ENCODE results near the gene NF2.
"Not testable (repeated sequence)": the region's sequence is repeated elsewhere in the genome, so short reads cannot be mapped to it uniquely, and the experiment has no call there.

The NF2 gene

DNA sequence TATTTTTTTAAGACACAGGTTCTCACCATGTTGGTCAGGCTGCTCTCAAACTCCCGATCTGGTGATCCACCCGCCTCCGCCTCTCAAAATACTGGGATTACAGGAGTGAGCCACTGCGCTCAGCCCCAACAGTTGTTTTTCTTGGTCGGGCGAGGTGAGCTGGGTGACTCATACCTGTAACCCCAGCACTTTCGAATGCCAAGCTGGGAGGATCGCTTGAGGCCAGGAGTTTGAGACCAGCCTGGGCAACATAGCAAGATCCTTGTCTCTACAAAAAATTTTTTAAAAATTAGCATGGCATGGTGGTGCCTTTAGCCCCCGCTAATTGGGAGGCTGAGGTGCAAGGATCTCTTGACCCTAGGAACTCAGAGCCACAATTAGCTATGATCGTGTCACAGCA lies 7.0 kb upstream of the NF2 start:
- no peak for DNase-seq (ENCODE audit: low read depth in 3 of 3)

DNA sequence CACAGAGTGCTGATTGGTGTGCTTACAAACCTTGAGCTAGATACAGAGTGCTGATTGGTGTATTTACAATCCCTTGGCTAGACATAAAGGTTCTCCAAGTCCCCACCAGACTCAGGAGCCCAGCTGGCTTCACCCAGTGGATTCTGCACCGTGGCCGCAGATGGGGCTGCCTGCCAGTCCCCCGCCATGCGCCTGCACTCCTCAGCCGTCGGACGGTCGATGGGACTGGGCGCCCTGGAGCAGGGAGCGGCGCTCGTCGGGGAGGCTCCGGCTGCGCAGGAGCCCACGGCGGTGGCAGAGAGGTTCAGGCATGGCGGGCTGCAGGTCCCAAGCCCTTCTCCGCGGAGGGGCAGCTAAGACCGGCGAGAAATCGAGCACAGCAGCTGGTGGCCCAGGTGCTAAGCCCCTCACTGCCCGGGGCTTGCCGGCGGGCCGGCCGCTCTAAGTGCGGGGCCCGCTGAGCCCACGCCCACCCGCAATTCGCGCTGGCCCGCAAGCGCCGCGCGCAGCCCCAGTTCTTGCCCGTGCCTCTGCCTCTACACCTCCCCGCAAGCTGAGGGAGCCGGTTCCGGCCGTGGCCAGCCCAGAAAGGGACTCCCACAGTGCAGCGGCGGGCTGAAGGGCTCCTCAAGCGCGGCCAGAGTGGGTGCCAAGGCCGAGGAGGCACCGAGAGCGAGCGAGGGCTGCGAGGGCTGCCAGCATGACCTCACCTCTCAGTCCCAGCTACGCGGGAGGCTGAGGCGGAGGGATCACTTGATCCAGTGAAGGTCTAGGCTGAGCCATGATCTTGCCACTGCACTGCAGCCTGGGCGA lies 5.4 kb upstream of the NF2 start:
- DNase-seq (ENCODE audit: low read depth in 3 of 3) = not testable (repeated sequence)

DNA sequence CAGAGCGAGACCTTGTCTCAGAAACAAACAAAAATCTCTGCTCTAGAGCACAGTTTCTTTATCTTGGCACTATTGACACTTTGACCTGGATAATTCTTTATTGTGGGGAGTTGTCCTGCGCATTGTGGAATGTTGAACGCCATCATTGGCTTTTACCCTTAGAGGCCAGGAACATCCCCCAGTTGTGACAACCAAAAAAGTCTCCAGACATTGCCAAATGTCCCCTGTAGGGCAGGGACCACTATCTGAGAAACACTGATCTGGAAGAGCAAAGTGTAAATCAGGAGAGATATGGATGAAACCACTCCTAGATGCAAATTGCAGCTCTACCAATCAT lies 4.8 kb upstream of the NF2 start:
- DNase-seq (ENCODE audit: low read depth in 3 of 3) = no peak

DNA sequence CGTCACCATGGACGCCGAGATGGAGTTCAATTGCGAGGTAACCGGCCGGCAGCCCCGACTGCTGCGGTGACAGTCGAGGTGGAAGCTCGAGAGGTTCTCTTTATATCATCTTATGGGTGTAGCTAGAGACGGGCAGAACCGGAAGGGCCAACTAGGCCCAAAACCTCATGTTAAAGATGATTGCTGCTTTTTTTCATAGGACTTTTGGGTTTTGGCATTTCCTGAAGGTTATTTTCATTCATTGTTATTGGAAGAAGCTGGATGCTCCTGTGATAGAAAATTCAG lies 585 bp downstream of the NF2 start:
- DNase-seq (ENCODE audit: low read depth in 3 of 3) = no peak

DNA sequence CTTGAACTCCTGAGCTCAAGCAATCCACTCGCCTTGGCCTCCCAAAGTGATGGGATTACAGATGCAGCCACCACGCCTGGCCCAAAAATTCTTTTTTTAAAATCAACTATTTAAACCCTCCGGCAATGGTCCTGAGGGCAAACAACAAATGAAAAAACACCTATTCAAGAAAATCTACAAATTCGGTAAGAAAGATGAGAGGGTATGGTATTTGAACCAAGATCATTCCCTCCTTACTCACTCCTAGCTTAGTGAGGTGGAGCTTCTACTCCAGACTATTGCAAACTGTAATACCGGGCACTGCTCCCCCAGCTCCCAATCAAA lies 2.1 kb downstream of the NF2 start:
- no peak for DNase-seq (ENCODE audit: low read depth in 3 of 3)

DNA sequence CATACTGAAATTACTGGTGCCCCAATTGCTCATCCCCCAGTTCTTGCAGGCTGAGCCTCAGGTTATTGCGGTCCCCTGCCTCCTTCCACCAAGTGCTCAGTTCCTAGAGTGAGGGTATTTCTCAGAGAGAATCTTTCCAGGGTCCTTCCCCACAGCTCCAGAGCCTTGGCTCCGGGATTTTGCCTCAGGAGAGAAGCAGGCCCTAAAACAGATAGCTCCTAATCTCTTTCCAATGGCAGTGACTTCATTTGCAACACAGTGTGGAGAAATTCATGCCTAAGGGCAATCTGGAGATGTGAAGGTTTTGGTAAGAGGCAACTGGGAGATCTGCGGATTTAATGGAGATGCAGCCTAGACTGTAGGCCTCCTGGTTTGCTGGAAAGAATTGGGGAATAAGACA lies 2.9 kb downstream of the NF2 start:
- DNase-seq (ENCODE audit: low read depth in 3 of 3) = no peak

DNA sequence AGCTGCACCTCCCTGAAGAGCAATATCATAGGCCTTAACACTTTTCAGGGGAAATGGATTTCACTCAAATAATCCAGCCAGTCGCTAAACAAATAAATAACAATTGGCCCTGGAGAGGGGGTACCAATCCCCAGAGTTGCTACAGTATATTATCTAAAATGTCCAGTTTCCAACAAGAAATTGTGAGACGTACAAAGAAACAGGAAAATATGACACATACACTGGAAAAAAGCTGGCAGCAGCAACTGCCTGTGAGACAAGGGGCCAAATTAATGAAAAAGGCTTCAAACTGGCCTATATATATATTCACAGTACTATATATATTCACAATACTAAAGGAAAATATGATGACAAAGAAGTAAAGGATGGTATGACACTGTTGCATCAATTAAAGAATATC lies 4.0 kb downstream of the NF2 start:
- DNase-seq (ENCODE audit: low read depth in 3 of 3) = no peak

DNA sequence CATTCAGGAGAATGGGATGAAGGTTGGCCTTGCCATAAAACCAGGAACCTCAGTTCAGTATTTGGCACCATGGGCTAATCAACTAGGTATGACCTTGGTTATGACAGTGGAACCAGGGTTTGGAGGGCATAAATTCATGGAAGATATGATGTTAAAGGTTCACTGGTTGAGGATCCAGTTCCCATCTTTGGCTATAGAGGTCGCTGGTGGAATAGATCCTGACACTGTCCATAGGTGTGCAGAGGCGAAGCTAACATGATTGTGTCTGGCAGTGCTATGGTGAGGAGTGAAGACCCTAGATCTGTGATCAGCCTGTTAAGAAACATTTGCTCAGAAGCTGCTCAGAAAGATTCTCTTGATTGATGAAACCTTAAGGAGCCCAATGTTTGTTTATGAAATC lies 5.7 kb downstream of the NF2 start:
- no peak for DNase-seq (ENCODE audit: low read depth in 3 of 3)

DNA sequence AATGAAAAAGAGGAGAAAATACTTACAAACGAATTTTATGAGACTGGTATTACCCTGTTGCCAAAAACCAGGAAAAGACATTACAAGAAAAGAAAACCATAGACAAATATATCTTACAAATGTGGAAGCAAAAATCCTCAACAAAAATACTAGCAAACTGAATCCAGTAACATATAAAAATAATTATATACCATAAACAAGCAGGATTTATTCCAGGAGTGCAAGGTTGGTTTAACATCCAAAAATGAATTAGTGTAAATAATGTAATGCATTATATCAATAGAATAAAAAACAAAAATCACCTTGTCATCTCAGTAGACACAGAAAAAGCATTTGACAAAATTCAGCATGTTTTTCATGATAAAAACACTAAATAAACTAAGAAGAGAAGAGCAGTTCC lies 7.3 kb downstream of the NF2 start:
- no peak for DNase-seq (ENCODE audit: low read depth in 3 of 3)

DNA sequence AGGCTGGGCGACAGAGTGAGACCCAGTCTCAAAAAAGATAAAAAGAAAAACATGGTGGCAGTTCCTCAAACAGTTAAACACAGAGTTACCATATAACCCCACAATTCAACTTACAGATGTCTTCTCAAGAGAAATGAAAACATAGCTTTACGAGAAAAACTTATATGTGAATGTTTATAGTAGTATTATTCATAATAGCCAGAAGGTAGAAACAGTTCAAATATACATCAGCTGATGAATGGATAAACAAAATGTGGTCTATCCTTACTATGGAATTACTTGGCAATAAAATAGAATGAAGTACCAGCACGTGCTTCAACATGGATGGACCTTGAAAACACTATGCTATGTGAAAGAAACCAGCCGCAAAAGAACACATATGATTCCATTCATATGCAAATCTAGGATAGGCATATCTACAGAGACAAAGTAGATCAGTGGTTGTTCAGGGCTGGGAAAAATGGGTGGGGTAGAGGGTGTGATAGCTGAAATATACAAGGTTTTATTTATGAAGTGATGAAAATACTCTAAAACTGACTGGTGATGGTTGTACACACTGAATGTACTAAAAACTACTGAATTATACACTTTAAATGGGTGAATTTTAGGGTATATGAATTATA lies 12.4 kb downstream of the NF2 start:
- DNase-seq (ENCODE audit: low read depth in 3 of 3) = no peak

DNA sequence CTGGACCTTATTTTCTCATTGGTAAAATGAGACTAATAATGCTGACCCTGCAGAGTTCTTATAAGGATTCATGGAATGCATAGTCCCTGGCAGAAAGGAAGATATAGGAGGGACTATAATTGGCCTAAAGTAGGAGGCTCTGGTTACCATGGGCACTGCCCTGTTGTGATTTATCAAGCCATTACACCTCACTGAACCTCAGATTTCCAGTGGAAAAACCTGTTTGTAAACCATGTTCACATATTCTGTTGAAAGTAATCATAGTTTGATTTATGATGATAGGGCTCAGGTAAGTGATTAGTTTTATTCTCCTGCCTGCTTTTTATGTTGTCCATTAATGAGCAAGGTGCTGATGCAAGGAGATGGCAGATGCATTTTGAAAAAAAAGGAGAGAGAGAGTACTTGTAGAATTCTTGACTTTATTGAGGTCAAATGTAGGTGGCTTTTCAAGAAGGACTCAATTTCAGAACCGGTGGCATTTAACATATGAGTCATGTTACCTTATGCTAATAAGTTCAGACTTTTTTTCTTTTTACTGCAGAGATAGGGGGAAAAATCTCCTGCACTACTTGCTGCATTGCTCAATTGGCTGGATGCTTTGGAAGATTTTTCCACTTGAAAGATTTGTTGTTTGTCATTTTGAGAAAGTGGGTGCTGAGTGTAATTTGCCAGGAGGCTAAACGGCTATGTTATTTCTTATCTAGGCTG lies 14.6 kb downstream of the NF2 start:
- no peak for DNase-seq (ENCODE audit: low read depth in 3 of 3)

DNA sequence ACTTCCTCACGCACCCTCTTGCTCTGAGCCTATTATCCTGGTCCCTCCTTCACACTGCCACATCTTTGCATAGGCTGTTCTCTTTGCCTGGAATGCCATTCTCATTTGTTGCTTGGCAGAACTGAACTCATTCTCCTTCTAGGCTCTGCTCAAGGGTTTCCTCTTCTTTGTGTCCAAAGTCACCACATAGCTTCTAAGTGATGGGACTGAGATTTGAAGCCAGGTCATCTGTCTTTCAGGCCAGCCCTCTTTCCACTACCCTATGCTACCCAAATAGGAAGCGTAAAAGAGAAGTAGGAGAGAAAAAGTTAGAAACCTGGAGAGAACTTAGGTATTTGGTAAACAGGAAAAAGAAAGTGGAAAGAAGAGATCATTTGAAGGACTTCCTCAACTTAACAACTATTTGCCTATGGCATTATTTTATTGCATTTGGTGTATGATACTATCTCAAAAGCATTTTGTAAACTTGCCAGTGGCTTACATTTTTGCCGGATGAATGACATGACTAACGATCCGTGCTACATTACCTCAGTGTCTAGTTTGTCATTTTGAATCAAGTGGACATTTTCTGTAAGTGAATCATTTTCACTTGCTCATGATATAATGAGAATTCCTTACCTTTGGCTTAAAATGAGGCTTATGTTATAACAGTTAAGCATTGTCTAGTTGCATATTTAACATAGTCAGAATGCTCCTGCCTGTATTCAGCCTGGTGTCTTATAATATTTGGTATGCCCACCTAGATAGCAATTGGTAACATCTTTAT lies 18.5 kb downstream of the NF2 start:
- no peak for DNase-seq (ENCODE audit: low read depth in 3 of 3)

DNA sequence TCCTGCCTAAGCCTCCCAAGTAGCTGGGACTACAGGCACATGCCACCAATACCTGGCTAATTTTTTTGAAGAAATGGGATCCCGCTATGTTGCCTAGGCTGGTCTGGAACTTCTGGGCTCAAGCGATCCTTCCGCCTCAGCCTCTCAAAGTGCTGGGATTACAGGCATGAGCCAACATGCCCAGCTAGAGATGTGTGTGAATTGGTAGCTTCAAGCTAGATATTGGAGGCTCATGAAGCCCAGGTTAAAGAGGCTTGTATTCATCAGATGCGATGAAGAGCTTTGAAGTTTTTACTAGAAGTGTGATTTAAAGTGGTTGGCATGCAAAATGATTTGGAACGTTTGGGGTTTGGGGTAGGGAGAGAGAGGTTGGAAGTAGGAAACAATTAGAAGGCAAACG lies 19.6 kb downstream of the NF2 start:
- no peak for DNase-seq (ENCODE audit: low read depth in 3 of 3)

DNA sequence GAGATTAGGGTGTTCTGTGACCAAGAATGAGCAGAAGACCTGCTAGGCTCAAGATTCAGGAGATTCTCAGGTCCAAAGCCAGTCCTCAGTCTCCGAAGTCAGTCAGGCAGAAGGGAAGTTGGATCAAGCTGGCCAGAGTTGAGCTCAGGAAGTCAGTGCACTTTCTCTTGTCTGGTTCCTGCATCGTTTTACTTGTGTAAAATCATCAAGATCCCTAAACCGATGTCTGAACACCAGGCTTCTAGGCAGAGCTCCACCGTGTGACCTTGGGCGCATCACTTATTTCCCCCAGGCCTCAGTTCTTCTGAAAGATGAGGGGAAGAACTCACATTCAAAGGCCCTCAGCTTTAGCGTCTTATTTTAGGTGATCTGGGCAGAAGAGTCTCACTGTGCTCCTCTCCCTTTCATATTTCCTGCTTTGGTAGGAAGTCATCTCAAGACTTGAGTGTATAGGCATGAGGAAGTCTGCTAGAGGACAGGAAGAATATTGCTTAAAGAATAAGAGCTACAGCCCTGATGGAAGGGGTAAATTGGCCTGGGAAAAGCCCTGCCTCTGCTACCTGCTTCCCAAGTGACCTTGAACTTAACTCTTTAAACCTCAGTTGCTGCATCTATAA lies 20.2 kb downstream of the NF2 start:
- no peak for DNase-seq (ENCODE audit: low read depth in 3 of 3)

DNA sequence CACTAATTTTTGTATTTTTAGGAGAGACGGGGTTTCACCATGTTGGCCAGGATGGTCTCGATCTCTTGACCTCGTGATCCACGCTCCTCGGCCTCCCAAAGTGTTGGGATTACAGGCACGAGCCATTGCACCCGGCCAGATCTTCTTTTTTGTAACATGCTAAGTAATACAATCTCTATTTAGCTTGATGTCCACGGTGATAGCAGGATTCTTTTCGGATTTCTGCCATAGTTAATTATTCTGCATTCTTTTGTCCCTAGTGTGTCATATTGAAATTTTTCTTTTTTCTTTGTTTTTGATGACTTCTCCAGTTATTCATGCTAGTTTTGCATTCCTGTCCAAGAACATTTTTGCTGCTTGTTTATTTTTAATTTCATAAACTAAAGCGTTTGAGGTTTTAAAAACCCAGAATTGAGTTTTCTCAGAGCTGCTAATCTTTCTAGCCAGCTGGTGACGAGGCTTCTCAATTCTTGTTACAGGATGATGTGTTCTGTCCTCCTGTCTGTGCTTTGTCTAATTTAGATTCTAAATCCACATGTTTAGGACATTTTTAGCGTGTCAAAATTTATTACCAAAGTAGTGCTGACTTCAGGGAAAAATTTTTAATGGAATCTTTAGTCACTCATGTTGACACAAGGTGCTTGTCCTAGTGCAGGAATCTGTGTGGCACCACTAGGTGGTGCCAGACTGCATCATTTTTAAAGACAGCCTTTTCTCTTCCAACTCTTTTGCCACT lies 21.8 kb downstream of the NF2 start:
- DNase-seq (ENCODE audit: low read depth in 3 of 3) = no peak

DNA sequence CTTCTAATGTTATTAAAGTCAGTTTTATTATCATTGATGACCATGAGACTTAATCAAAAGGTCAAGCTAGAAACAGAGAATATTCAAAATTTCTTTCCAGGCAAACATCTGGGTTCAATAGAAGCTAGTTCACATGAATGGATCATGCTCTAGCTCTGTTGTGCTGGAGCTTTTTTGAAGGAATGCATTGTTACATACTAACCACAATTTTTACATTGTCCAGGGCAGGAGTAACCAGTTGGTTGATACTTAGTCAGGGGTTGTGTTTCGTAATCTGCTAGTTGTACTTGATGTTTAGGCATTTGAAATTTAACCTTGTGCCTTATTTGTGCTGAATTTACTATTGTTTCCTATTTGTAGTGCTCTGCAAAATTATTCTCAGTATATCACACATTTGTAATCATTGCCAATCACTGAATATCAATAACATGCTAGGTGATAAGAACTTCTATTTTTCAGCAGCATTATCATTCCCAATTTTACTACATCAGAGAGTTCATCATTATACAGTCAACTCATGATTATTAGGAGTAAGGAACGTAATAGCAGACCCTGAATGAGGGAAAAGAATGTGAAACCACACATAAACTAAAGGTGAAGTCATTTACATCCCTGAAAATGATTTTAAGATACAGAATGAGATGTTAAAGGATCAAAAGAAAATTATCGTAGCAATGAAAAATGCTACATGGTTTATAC lies 23.2 kb downstream of the NF2 start:
- no peak for DNase-seq (ENCODE audit: low read depth in 3 of 3)

DNA sequence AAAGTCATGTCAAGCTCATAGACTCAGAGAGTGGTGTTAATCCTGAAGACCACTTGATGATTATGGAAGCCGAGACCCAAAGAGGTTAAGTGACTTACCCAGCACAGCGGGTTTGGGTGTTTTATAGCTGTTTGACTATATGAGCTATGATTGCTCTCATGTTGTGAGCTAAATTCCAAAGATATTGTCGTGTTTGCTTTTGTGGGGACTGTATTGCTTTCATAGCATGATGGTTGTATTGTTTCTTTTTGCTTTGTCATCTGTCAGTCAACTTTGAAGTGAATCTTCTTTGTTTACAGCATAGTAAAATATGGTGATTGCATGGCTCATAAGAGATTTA lies 23.7 kb downstream of the NF2 start:
- DNase-seq (ENCODE audit: low read depth in 3 of 3) = no peak

DNA sequence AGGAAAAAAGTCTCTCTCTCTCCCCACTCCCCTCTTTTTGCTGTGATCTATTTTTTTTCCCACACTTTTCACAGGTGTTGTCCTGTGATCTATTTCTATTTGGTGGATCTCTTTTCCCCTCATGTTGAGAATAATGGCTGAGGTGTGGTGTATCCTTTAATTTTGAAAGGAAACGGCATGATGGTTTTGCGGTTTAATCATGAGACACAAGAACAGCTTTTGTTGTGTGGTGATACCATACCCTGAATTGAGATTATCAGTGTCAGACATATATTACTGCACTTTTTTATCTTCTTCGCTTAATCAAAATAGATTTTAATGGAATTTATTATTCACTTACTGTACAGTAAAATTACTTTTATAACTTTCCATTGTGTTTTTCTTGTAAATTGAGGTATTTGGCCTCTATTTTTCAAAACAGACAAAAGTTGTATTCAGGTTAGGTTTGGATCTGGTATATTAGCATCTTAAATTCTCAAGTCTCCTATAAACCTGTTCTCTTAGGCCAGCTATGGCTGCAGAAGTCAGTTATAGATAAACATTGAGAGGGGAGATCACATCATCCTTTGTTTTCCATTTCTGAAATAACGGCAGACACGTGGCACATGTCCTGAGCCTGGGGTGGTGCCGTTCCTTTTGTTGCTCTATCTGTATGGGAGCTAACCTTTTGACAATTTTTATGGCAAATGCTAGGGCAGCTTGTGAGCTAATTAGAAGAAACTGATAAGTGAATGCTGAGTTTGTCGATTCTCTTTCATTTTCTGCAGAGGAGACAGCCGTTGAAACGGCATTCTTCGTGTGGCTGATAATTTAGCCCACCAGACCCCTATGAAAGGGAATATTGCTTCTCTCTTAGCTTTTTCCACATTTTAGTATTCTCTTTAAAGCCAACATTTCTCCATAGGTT lies 25.8 kb downstream of the NF2 start:
- DNase-seq (ENCODE audit: low read depth in 3 of 3) = no peak

DNA sequence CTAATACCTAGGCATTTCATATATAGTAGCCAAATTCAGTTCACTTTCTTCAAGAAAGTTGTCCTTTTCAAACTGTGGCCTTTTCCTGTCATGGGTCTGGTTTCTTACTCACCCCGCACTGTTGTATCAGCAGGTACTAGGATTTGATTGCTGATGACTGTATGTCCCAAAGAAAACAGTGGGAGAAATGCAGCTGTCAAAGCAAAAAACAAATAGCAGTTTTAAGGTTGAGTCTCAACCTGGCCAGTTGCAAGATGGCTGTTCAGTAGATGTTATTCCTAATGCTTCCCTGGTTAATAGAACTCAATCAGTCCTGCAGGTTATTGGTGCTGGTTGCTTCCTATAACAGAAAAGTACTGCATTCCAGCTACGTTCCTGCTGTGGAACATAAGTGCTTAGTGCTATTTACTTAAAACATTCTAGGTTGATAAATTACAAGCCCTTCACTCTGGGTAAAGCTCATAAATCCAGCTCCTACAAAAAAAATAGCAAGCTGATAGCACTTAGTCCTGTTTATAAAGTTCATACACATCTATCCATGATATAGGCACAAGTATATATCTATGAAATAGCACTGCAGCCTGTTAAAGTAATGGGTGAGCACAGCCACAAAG lies 26.6 kb downstream of the NF2 start:
- no peak for DNase-seq (ENCODE audit: low read depth in 3 of 3)

DNA sequence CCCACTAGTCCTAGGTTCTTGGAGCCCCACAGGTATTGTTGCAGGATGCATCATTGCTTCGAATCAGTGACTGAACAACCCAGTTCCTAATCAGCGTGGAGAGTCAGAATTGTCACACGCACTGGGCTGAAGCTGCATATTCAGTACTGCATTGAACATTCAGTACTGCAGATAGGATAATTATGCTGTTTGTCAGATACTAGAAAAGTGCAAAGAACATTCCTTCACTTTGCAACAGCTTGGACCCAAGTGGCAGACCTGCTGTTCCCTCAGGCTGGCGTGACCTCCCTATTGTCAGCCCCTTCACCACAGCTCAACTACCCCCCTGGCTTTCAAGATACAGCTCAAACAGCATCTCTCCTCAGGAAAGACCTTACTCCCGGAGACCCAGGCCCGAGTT lies 27.6 kb downstream of the NF2 start:
- DNase-seq (ENCODE audit: low read depth in 3 of 3) = no peak
